ENCODE measurements around the gene REG4.

REG4 gene

GRCh38 chr1:119808972-119809550, 2.2 kb downstream of the REG4 start:
- TF ChIP-seq CTCF (IDR thresholded peaks at IDR 0.05; ENCODE audit: low read depth, low read length, missing control alignments), result peak; percentile 92
- DNase-seq (ENCODE audit: low read depth), result peak; percentile 44
- no peak overlapping the region for H3K4me3 ChIP-seq (ENCODE audit: low read depth, low read length)

GRCh38 chr1:119808491-119808890, 2.8 kb downstream of the REG4 start:
- no peak overlapping the region for H3K4me3 ChIP-seq (ENCODE audit: low read depth, low read length)
- TF ChIP-seq CTCF (IDR thresholded peaks at IDR 0.05; ENCODE audit: low read depth, low read length, missing control alignments), result no peak
- no peak for DNase-seq (ENCODE audit: low read depth)

- DNase-seq (ENCODE audit: low read depth), result no peak
- TF ChIP-seq CTCF (IDR thresholded peaks at IDR 0.05; ENCODE audit: low read depth, low read length, missing control alignments), result no peak
- no peak overlapping the region for H3K4me3 ChIP-seq (ENCODE audit: low read depth, low read length)
These were observed 4.8 kb downstream of the REG4 start for GRCh38 chr1:119806489-119806888.

GRCh38 chr1:119805746-119806145, 5.5 kb downstream of the REG4 start:
- H3K4me3 ChIP-seq (ENCODE audit: low read depth, low read length), result no peak overlapping the region
- no peak for TF ChIP-seq CTCF (IDR thresholded peaks at IDR 0.05; ENCODE audit: low read depth, low read length, missing control alignments)
- DNase-seq (ENCODE audit: low read depth), result no peak

- no peak for DNase-seq (ENCODE audit: low read depth)
- no peak for TF ChIP-seq CTCF (IDR thresholded peaks at IDR 0.05; ENCODE audit: low read depth, low read length, missing control alignments)
- H3K4me3 ChIP-seq (ENCODE audit: low read depth, low read length), result no peak overlapping the region
These were observed 6.0 kb downstream of the REG4 start for GRCh38 chr1:119805247-119805646.

GRCh38 chr1:119799599-119800177, 11.6 kb downstream of the REG4 start:
- no peak for TF ChIP-seq CTCF (IDR thresholded peaks at IDR 0.05; ENCODE audit: low read depth, low read length, missing control alignments)
- no peak for DNase-seq (ENCODE audit: low read depth)
- H3K4me3 ChIP-seq (ENCODE audit: low read depth, low read length), result no peak overlapping the region

- no peak for DNase-seq (ENCODE audit: low read depth)
- TF ChIP-seq CTCF (IDR thresholded peaks at IDR 0.05; ENCODE audit: low read depth, low read length, missing control alignments), result no peak
These were observed 12.3 kb downstream of the REG4 start for GRCh38 chr1:119799003-119799402.

More at GRCh38 chr1:119799003-119799402, 12.3 kb downstream of the REG4 start:
- no peak overlapping the region for H3K4me3 ChIP-seq (ENCODE audit: low read depth, low read length)

Data from GM12864 (cell line).